Measurements from ENCODE around the gene FLYWCH1. TPM values are rescaled to one million over a fixed set of nuclear protein-coding genes. Genes with fewer than 3 reads are reported as not detected.

Gene FLYWCH1
- polyA plus RNA-seq (2013, experiment 1 of 2) = 6.4 TPM
- polyA plus RNA-seq (2013, experiment 2 of 2) = 8.0 TPM

GRCh38 chr16:2911638-2912329 lies at the start of gene FLYWCH1:
Gene FLYWCH1 (plus strand): TSS chr16:2911931. CDS start chr16:2929686, 17,755 bp downstream.
- Histone ChIP-seq H3K36me3 (ENCODE audit: insufficient read depth, low read length) (no peaks in the 10 kb centered on the region), H3K4me3 (ENCODE audit: low read length) (peak within 1 kb of the TSS; percentile 72), H3K9me3 (ENCODE audit: insufficient read depth, low read depth, low read length) (no peaks in the 10 kb centered on the region), H3K9ac (ENCODE audit: low read depth, low read length) (peak within 1 kb of the TSS; percentile 68), H3K4me1 (ENCODE audit: insufficient read depth, low read length) (peaks cover 3% of the 10 kb centered on the region; the same call in 1 of the 2 replicates), H3K27me3 (ENCODE audit: insufficient read depth, low read length) (peaks cover 14% of the 10 kb centered on the region), H3K27ac (ENCODE audit: low read depth, low read length) (no peak within 1 kb of the TSS)
- WGBS = under 1% methylated on average over 83 of the region's 85 CpGs

GRCh38 chr16:2865651-2866050 lies 46.1 kb upstream of the FLYWCH1 start:
- Histone ChIP-seq H3K27me3 (ENCODE audit: insufficient read depth, low read length) (peaks cover 52% of the 10 kb centered on the region), H3K9me3 (ENCODE audit: insufficient read depth, low read depth, low read length) (peaks cover 5% of the 10 kb centered on the region; the same call in 1 of the 2 replicates), H3K9ac (ENCODE audit: low read depth, low read length) (no peak overlapping the region), H3K4me1 (ENCODE audit: insufficient read depth, low read length) (no peaks in the 10 kb centered on the region), H3K36me3 (ENCODE audit: insufficient read depth, low read length) (no peaks in the 10 kb centered on the region), H3K4me3 (ENCODE audit: low read length) (no peak overlapping the region), H3K27ac (ENCODE audit: low read depth, low read length) (no peak overlapping the region)
- WGBS = 78% methylated on average over 4 of the region's 4 CpGs

GRCh38 chr16:2866431-2866830 lies 45.3 kb upstream of the FLYWCH1 start:
- Histone ChIP-seq H3K4me1 (ENCODE audit: insufficient read depth, low read length) (no peaks in the 10 kb centered on the region), H3K27me3 (ENCODE audit: insufficient read depth, low read length) (peaks cover 58% of the 10 kb centered on the region), H3K27ac (ENCODE audit: low read depth, low read length) (no peak overlapping the region), H3K4me3 (ENCODE audit: low read length) (no peak overlapping the region), H3K9me3 (ENCODE audit: insufficient read depth, low read depth, low read length) (peaks cover under 1% of the 10 kb centered on the region; the same call in 1 of the 2 replicates), H3K36me3 (ENCODE audit: insufficient read depth, low read length) (no peaks in the 10 kb centered on the region), H3K9ac (ENCODE audit: low read depth, low read length) (no peak overlapping the region)
- 62% methylated on average over 3 of the region's 4 CpGs for WGBS

GRCh38 chr16:2867661-2867986 lies 44.1 kb upstream of the FLYWCH1 start:
- peak overlapping the region; percentile 78 for H3K4me3 ChIP-seq (ENCODE audit: low read length)
- peak overlapping the region; percentile 81; the same call in 1 of the 2 replicates for H3K9ac ChIP-seq (ENCODE audit: low read depth, low read length)
- H3K27ac ChIP-seq (ENCODE audit: low read depth, low read length) = peak overlapping the region; percentile 85
- WGBS = 58% methylated on average over 7 of the region's 8 CpGs
- H3K27me3 ChIP-seq (ENCODE audit: insufficient read depth, low read length) = peaks cover 58% of the 10 kb centered on the region
- H3K36me3 ChIP-seq (ENCODE audit: insufficient read depth, low read length) = no peaks in the 10 kb centered on the region
- no peaks in the 10 kb centered on the region; the same call in 1 of the 2 replicates for H3K9me3 ChIP-seq (ENCODE audit: insufficient read depth, low read depth, low read length)
- no peaks in the 10 kb centered on the region for H3K4me1 ChIP-seq (ENCODE audit: insufficient read depth, low read length)

- WGBS = 1% methylated on average over 44 of the region's 45 CpGs
- Histone ChIP-seq H3K36me3 (ENCODE audit: insufficient read depth, low read length) (no peaks in the 10 kb centered on the region), H3K4me3 (ENCODE audit: low read length) (peak overlapping the region; percentile 78), H3K27me3 (ENCODE audit: insufficient read depth, low read length) (peaks cover 58% of the 10 kb centered on the region), H3K27ac (ENCODE audit: low read depth, low read length) (peak overlapping the region; percentile 85), H3K4me1 (ENCODE audit: insufficient read depth, low read length) (no peaks in the 10 kb centered on the region), H3K9ac (ENCODE audit: low read depth, low read length) (peak overlapping the region; percentile 81), H3K9me3 (ENCODE audit: insufficient read depth, low read depth, low read length) (no peaks in the 10 kb centered on the region; the same call in 1 of the 2 replicates)
Observed at GRCh38 chr16:2867987-2868789, 43.5 kb upstream of the FLYWCH1 start.

GRCh38 chr16:2871926-2872325 lies 39.8 kb upstream of the FLYWCH1 start:
- Histone ChIP-seq H3K27ac (ENCODE audit: low read depth, low read length) (no peak overlapping the region), H3K9me3 (ENCODE audit: insufficient read depth, low read depth, low read length) (no peaks in the 10 kb centered on the region; the same call in 1 of the 2 replicates), H3K27me3 (ENCODE audit: insufficient read depth, low read length) (peaks cover 25% of the 10 kb centered on the region), H3K4me3 (ENCODE audit: low read length) (no peak overlapping the region), H3K36me3 (ENCODE audit: insufficient read depth, low read length) (no peaks in the 10 kb centered on the region), H3K4me1 (ENCODE audit: insufficient read depth, low read length) (no peaks in the 10 kb centered on the region), H3K9ac (ENCODE audit: low read depth, low read length) (no peak overlapping the region)
- WGBS = 90% methylated on average over 6 of the region's 6 CpGs

GRCh38 chr16:2874032-2874911 lies 37.5 kb upstream of the FLYWCH1 start:
- Histone ChIP-seq H3K27ac (ENCODE audit: low read depth, low read length) (no peak overlapping the region), H3K9me3 (ENCODE audit: insufficient read depth, low read depth, low read length) (no peaks in the 10 kb centered on the region), H3K4me1 (ENCODE audit: insufficient read depth, low read length) (no peaks in the 10 kb centered on the region), H3K36me3 (ENCODE audit: insufficient read depth, low read length) (no peaks in the 10 kb centered on the region), H3K27me3 (ENCODE audit: insufficient read depth, low read length) (peaks cover 20% of the 10 kb centered on the region), H3K4me3 (ENCODE audit: low read length) (peak overlapping the region; percentile 12; the same call in 1 of the 2 replicates), H3K9ac (ENCODE audit: low read depth, low read length) (0 out of 2 replicates have a peak overlapping the region, but pooled peaks have one; percentile 12)
- 72% methylated on average over 21 of the region's 21 CpGs for WGBS

GRCh38 chr16:2874912-2875362 lies 36.8 kb upstream of the FLYWCH1 start:
- Histone ChIP-seq H3K9ac (ENCODE audit: low read depth, low read length) (0 out of 2 replicates have a peak overlapping the region, but pooled peaks have one; percentile 12), H3K4me3 (ENCODE audit: low read length) (peak overlapping the region; percentile 12; the same call in 1 of the 2 replicates), H3K9me3 (ENCODE audit: insufficient read depth, low read depth, low read length) (peaks cover 5% of the 10 kb centered on the region), H3K36me3 (ENCODE audit: insufficient read depth, low read length) (no peaks in the 10 kb centered on the region), H3K4me1 (ENCODE audit: insufficient read depth, low read length) (no peaks in the 10 kb centered on the region), H3K27me3 (ENCODE audit: insufficient read depth, low read length) (peaks cover 14% of the 10 kb centered on the region), H3K27ac (ENCODE audit: low read depth, low read length) (no peak overlapping the region)
- WGBS = 20% methylated on average over 23 of the region's 25 CpGs

GRCh38 chr16:2879854-2880508 lies 31.8 kb upstream of the FLYWCH1 start:
- Histone ChIP-seq H3K27ac (ENCODE audit: low read depth, low read length) (no peak overlapping the region), H3K9me3 (ENCODE audit: insufficient read depth, low read depth, low read length) (peaks cover 10% of the 10 kb centered on the region), H3K4me1 (ENCODE audit: insufficient read depth, low read length) (no peaks in the 10 kb centered on the region), H3K9ac (ENCODE audit: low read depth, low read length) (no peak overlapping the region), H3K27me3 (ENCODE audit: insufficient read depth, low read length) (peaks cover 2% of the 10 kb centered on the region; the same call in 1 of the 2 replicates), H3K4me3 (ENCODE audit: low read length) (no peak overlapping the region), H3K36me3 (ENCODE audit: insufficient read depth, low read length) (no peaks in the 10 kb centered on the region)
- 91% methylated on average over 6 of the region's 6 CpGs for WGBS
